Liver (tissue), 9 donors: ENCODE measurements around the gene FBXO31. TPM values are rescaled to one million over a fixed set of nuclear protein-coding genes. Genes with fewer than 3 reads are reported as not detected.

Experiments used
- DNase-seq: peaks from one replicate; pipeline ENCODE4 v3.0.0-alpha.2; 2017; ENCODE audit warnings: low spot score
- H3K27ac ChIP-seq, 2 donors: one replicate each; pipeline ENCODE4 v1.7.0; 2013; ENCODE audit warnings: inconsistent platforms in 2 of 2, low read length in 2 of 2, control low read depth in 1 of 2, low read depth in 1 of 2, mild to moderate bottlenecking in 1 of 2
- H3K27me3 ChIP-seq, 4 donors: one replicate each; pipeline versions ENCODE4 v1.6.1 to v1.7.0; 2013; ENCODE audit warnings: low read length in 3 of 4, inconsistent platforms in 1 of 4, mild to moderate bottlenecking in 1 of 4, moderate library complexity in 1 of 4; ENCODE audit not compliant: control insufficient read depth in 4 of 4, insufficient read depth in 4 of 4
- H3K36me3 ChIP-seq, 4 donors: one replicate each; pipeline versions ENCODE4 v1.6.1 to v1.7.0; 2013; ENCODE audit warnings: low read length in 3 of 4, mild to moderate bottlenecking in 3 of 4, low read depth in 1 of 4, moderate library complexity in 1 of 4; ENCODE audit not compliant: control insufficient read depth in 4 of 4, insufficient read depth in 3 of 4
- H3K4me1 ChIP-seq, 4 donors: one replicate each; pipeline versions ENCODE4 v1.6.1 to v1.7.0; 2013; ENCODE audit warnings: low read length in 3 of 4, mild to moderate bottlenecking in 3 of 4, moderate library complexity in 1 of 4; ENCODE audit not compliant: control insufficient read depth in 4 of 4, insufficient read depth in 4 of 4
- H3K4me3 ChIP-seq, 3 donors: one replicate each; pipeline versions ENCODE4 v1.6.1 to v1.7.0; 2013; ENCODE audit warnings: low read length in 3 of 3, control low read depth in 1 of 3, low read depth in 1 of 3, mild to moderate bottlenecking in 1 of 3
- H3K9ac ChIP-seq, 2 donors: one replicate each; pipeline ENCODE4 v1.7.0; 2013; ENCODE audit warnings: low read length in 2 of 2, mild to moderate bottlenecking in 2 of 2, moderate library complexity in 2 of 2, control low read depth in 1 of 2, low read depth in 1 of 2
- H3K9me3 ChIP-seq, 4 donors: one replicate each; pipeline versions ENCODE4 v1.6.1 to v1.7.0; 2013; ENCODE audit warnings: low read length in 3 of 4; ENCODE audit not compliant: control insufficient read depth in 4 of 4
- ATF3 ChIP-seq: IDR thresholded peaks from 2 replicates; pipeline ENCODE4 v1.6.1; 2016; ENCODE audit warnings: antibody characterized with exemption
- CTCF ChIP-seq: fragments of 150-350 bp; IDR thresholded peaks from 2 replicates; pipeline ENCODE4 v1.5.1; 2017; ENCODE audit warnings: improper control_type of control experiment, low read depth, low read length; ENCODE audit not compliant: missing input control
- EGR1 ChIP-seq, 2 donors: IDR thresholded peaks; 2 replicates each; pipeline ENCODE4 v1.6.1; 2016 to 2018; ENCODE audit warnings: antibody characterized with exemption in 2 of 2, low read depth in 2 of 2
- FOXA1 ChIP-seq: IDR thresholded peaks from 2 replicates; pipeline ENCODE4 v1.6.1; 2016; ENCODE audit warnings: antibody characterized with exemption
- FOXA2 ChIP-seq: IDR thresholded peaks from 2 replicates; pipeline ENCODE4 v1.6.1; 2016; ENCODE audit warnings: antibody characterized with exemption
- GABPA ChIP-seq, 2 donors: IDR thresholded peaks in 1 of 2; conservative IDR thresholded peaks in 1 of 2; 2 replicates each; pipeline ENCODE4 v1.6.1; 2016; ENCODE audit warnings: antibody characterized with exemption in 2 of 2, mild to moderate bottlenecking in 1 of 2, moderate library complexity in 1 of 2
- HNF4A ChIP-seq, 2 donors: conservative IDR thresholded peaks; 2 replicates each; pipeline ENCODE4 v1.6.1; 2016; ENCODE audit warnings: antibody characterized with exemption in 2 of 2, mild to moderate bottlenecking in 2 of 2
- HNF4G ChIP-seq: IDR thresholded peaks from 2 replicates; pipeline ENCODE4 v1.6.1; 2016; ENCODE audit warnings: antibody characterized with exemption
- JUND ChIP-seq, 2 donors: IDR thresholded peaks; 2 replicates each; pipeline ENCODE4 v1.6.1; 2016; ENCODE audit warnings: antibody characterized with exemption in 2 of 2
- MAX ChIP-seq: IDR thresholded peaks from 2 replicates; pipeline ENCODE4 v1.6.1; 2016; ENCODE audit warnings: antibody characterized with exemption
- NR2F2 ChIP-seq: IDR thresholded peaks from 2 replicates; pipeline ENCODE4 v1.6.1; 2016; ENCODE audit warnings: antibody characterized with exemption
- RAD21 ChIP-seq, 2 donors: IDR thresholded peaks; 2 replicates each; pipeline ENCODE4 v1.6.1; 2016; ENCODE audit warnings: antibody characterized with exemption in 2 of 2, mild to moderate bottlenecking in 2 of 2
- REST ChIP-seq: IDR thresholded peaks from 2 replicates; pipeline ENCODE4 v1.6.1; 2016; ENCODE audit warnings: antibody characterized with exemption, mild to moderate bottlenecking
- RXRA ChIP-seq, 2 donors: IDR thresholded peaks; 2 replicates each; pipeline ENCODE4 v1.6.1; 2017 to 2018; ENCODE audit warnings: antibody characterized with exemption in 2 of 2, mild to moderate bottlenecking in 1 of 2
- SP1 ChIP-seq: IDR thresholded peaks from 2 replicates; pipeline ENCODE4 v1.6.1; 2018; ENCODE audit warnings: antibody characterized with exemption, mild to moderate bottlenecking
- TAF1 ChIP-seq: conservative IDR thresholded peaks from 2 replicates; pipeline ENCODE4 v1.6.1; 2016; ENCODE audit warnings: antibody characterized with exemption, mild to moderate bottlenecking
- YY1 ChIP-seq: IDR thresholded peaks from 2 replicates; pipeline ENCODE4 v1.6.1; 2016; ENCODE audit warnings: antibody characterized with exemption, mild to moderate bottlenecking
- ZBTB33 ChIP-seq: IDR thresholded peaks from 2 replicates; pipeline ENCODE4 v1.6.1; 2016; ENCODE audit warnings: antibody characterized with exemption
- WGBS: extraction: QIAGEN DNeasy Blood & Tissue Kit; methylation state at CpG from one replicate; pipeline ENCODE4 v1.1.7; 2013; 5-methylcytosine and 5-hydroxymethylcytosine counted together
- polyA plus RNA-seq, 2 donors: library from polyadenylated mRNA; stranded (reverse) in 1 of 2; unstranded in 1 of 2; fragments of 200-250 nt in 1 of 2; fragments of >200 nt in 1 of 2; fragmentation: Nextera tagmentation in 1 of 2; extraction: Ambion mirVana in 1 of 2; gene quantifications; one replicate each; pipeline versions ENCODE4 v1.2.1 to v1.2.3, GENCODE V29; 2013 to 2015
- total RNA-seq, 2 donors: library from RNA; depleted of rRNA; stranded (reverse); fragments of >200 nt; gene quantifications; one replicate each; pipeline ENCODE4 v1.2.3, GENCODE V29; 2014
- donor health status: healthy.
- donor health status: healthy.
- donor health status: healthy.
- donor health status: healthy.
- donor health status: healthy.

FBXO31 gene
- total and polyA plus RNA-seq, 4 donors: 13.2 to 30.3 (median 18.1) TPM

- DNase-seq: no peak
- 95% methylated on average over 14 of the region's 14 CpGs for WGBS
- Histone ChIP-seq H3K9ac (no peak overlapping the region), H3K4me1 (peaks cover 0 to 21% (median 4%) of the 10 kb centered on the region in 4 donors), H3K9me3 (no peaks in the 10 kb centered on the region), H3K4me3 (no peak overlapping the region), H3K36me3 (peaks cover 0 to 4% (median 1%) of the 10 kb centered on the region in 4 donors), H3K27ac (no peak overlapping the region), H3K27me3 (no peaks in the 10 kb centered on the region)
- TF ChIP-seq EGR1 (IDR thresholded peaks at IDR 0.05; ENCODE audit: low read depth in 2 of 2) (no peak), SP1 (no peak), GABPA (IDR thresholded peaks at IDR 0.05 in 1 of 2, conservative IDR thresholded peaks at IDR 0.05 in 1 of 2) (no peak), JUND (IDR thresholded peaks at IDR 0.05) (no peak), HNF4G (no peak), FOXA2 (no peak), RXRA (IDR thresholded peaks at IDR 0.05) (no peak), ZBTB33 (no peak), ATF3 (no peak), REST (no peak), TAF1 (no peak), CTCF (no peak), HNF4A (conservative IDR thresholded peaks at IDR 0.05) (no peak), RAD21 (IDR thresholded peaks at IDR 0.05) (no peak), FOXA1 (no peak), NR2F2 (no peak), MAX (no peak), YY1 (no peak)
These were observed 14.3 kb downstream of the FBXO31 start for GRCh38 chr16:87369117-87369765.
